SU-DHL-6 (cell line): ENCODE measurements around the gene PCED1A.

ENCODE experiments used
- CTCF ChIP-seq: fragments of 200-600 bp; sonication (generic); IDR thresholded peaks from one replicate; pipeline ENCODE4 v1.5.1; 2017; ENCODE audit warnings: antibody characterized with exemption, mild to moderate bottlenecking, low read length, moderate library complexity; ENCODE audit not compliant: insufficient read depth, poor library complexity, severe bottlenecking
- EZH2phosphoT487 ChIP-seq: fragments of 200-600 bp; sonication (generic), shearing (Covaris generic); conservative IDR thresholded peaks from 2 replicates; pipeline ENCODE4 v1.6.1; 2018; ENCODE audit warnings: mild to moderate bottlenecking, antibody characterized with exemption, low read length, moderate library complexity, mixed read lengths

GRCh38 chr20:2820896-2821869, 19.3 kb downstream of the PCED1A start:
- no peak for TF ChIP-seq CTCF
- TF ChIP-seq EZH2phosphoT487: no peak
